AG04450 (cell line): ENCODE measurements around the gene PREX1. TPM values are rescaled to one million over a fixed set of nuclear protein-coding genes. Genes with fewer than 3 reads are reported as not detected.

ENCODE experiments used
- CTCF ChIA-PET: fragments of 300-600, 350-600 bp; formaldehyde crosslinking; extraction: SDS; loops from one replicate; lab custom pipeline; 2022; ENCODE audit warnings: antibody characterized with exemption, inconsistent platforms; lab: Charles Lee
- POLR2A ChIA-PET: fragments of 350-600 bp; formaldehyde crosslinking; extraction: SDS; loops from one replicate; lab custom pipeline; 2021; ENCODE audit warnings: antibody characterized with exemption, inconsistent platforms; lab: Yijun Ruan, JAX
- DNase-seq: peaks from one replicate; pipeline ENCODE4 v3.0.0-alpha.2; 2011; ENCODE audit warnings: low read depth, low spot score
- H3K27ac ChIP-seq: one replicate; pipeline ENCODE4 v1.5.1; 2012; ENCODE audit warnings: low read depth, low read length, control low read depth
- H3K27me3 ChIP-seq: one replicate; pipeline ENCODE4 v1.6.0; 2012; ENCODE audit warnings: low read length; ENCODE audit not compliant: control insufficient read depth, insufficient read depth
- H3K4me3 ChIP-seq: 2 replicates; pipeline ENCODE4 v1.5.1; 2011; ENCODE audit warnings: mild to moderate bottlenecking, low read depth, low read length, control low read depth
- H3K9me3 ChIP-seq: 2 replicates; pipeline ENCODE4 v1.5.1; 2012; ENCODE audit warnings: low read length; ENCODE audit not compliant: control insufficient read depth, insufficient read depth
- CTCF ChIP-seq: IDR thresholded peaks from 2 replicates; pipeline ENCODE4 v1.5.1; 2011; ENCODE audit warnings: low read depth, low read length, control low read depth, inconsistent platforms
- polyA plus RNA-seq: library from polyadenylated mRNA; depleted of rRNA; stranded (reverse); fragments of >200 nt; gene quantifications from 2 replicates; pipeline ENCODE4 v1.2.3, GENCODE V29; 2011

The PREX1 gene
- polyA plus RNA-seq, 1 experiment, result 0.69 TPM

GRCh38 chr20:48835390-48835789, 7.6 kb upstream of the PREX1 start:
- DNase-seq, result no peak
- ChIA-PET POLR2A (no interaction called here), CTCF (no interaction called here)
- peaks cover 7% of the 10 kb centered on the region for H3K27me3 ChIP-seq
- H3K4me3 ChIP-seq, result no peak overlapping the region
- H3K27ac ChIP-seq, result no peak overlapping the region
- TF ChIP-seq CTCF, result no peak
- no peaks in the 10 kb centered on the region for H3K9me3 ChIP-seq

- Histone ChIP-seq H3K4me3 (no peak overlapping the region), H3K27ac (no peak overlapping the region), H3K9me3 (no peaks in the 10 kb centered on the region), H3K27me3 (peaks cover 7% of the 10 kb centered on the region)
- POLR2A ChIA-PET, result no interaction called here
- DNase-seq, result no peak
- TF ChIP-seq CTCF, result no peak
- CTCF ChIA-PET, result no interaction called here
These were observed 6.5 kb upstream of the PREX1 start for GRCh38 chr20:48834278-48834677.

- Histone ChIP-seq H3K27ac (no peak overlapping the region), H3K4me3 (no peak overlapping the region), H3K27me3 (peaks cover 16% of the 10 kb centered on the region), H3K9me3 (no peaks in the 10 kb centered on the region)
- POLR2A ChIA-PET, result no interaction called here
- DNase-seq, result no peak
- CTCF ChIA-PET, result interaction anchor here (0.6 kb wide), 1 partner anchor 936 kb away, joined by 4 read pairs; no protein-coding TSS in a partner anchor
- TF ChIP-seq CTCF, result no peak
These were observed 4.6 kb upstream of the PREX1 start for GRCh38 chr20:48832405-48832730.

GRCh38 chr20:48831718-48832404, 4.1 kb upstream of the PREX1 start:
- H3K27ac ChIP-seq, result no peak overlapping the region
- CTCF ChIA-PET, result interaction anchor here (0.6 to 1.6 kb wide), 2 partner anchors 174 to 936 kb away, joined by 4 to 5 read pairs; no protein-coding TSS in a partner anchor
- POLR2A ChIA-PET, result no interaction called here
- DNase-seq, result no peak
- TF ChIP-seq CTCF, result no peak
- H3K27me3 ChIP-seq, result peaks cover 20% of the 10 kb centered on the region
- no peaks in the 10 kb centered on the region for H3K9me3 ChIP-seq
- H3K4me3 ChIP-seq, result no peak overlapping the region

- CTCF ChIA-PET, result interaction anchor here (0.8 to 1.6 kb wide), 3 partner anchors 74 to 210 kb away, joined by 3 to 5 read pairs (median 5); no protein-coding TSS in a partner anchor
- DNase-seq, result no peak
- TF ChIP-seq CTCF, result no peak
- Histone ChIP-seq H3K9me3 (no peaks in the 10 kb centered on the region), H3K27me3 (peaks cover 25% of the 10 kb centered on the region), H3K4me3 (no peak overlapping the region), H3K27ac (no peak overlapping the region)
- POLR2A ChIA-PET, result no interaction called here
These were observed 3.1 kb upstream of the PREX1 start for GRCh38 chr20:48830826-48831318.
